DOHH2 (cell line): ENCODE measurements around the gene GNPTAB.

Experiments
- H3F3A ChIP-seq: fragments of 200-600 bp; sonication (generic), shearing (Covaris generic); 2 replicates; pipeline ENCODE4 v1.6.0; 2016; ENCODE audit warnings: antibody characterized with exemption, mild to moderate bottlenecking; ENCODE audit not compliant: control insufficient read depth, insufficient read depth
- H3K27ac ChIP-seq: fragments of 200-600 bp; sonication (generic); 2 replicates; pipeline ENCODE4 v1.5.1; 2014; ENCODE audit warnings: low read depth, mild to moderate bottlenecking, low read length, moderate library complexity
- H3K27me3 ChIP-seq: fragments of 200-600 bp; sonication (generic); 2 replicates; pipeline ENCODE4 v1.6.1; 2014; ENCODE audit warnings: mild to moderate bottlenecking, low read length, mixed read lengths; ENCODE audit not compliant: control insufficient read depth
- H3K36me3 ChIP-seq: fragments of 200-600 bp; sonication (generic); 2 replicates; pipeline ENCODE4 v1.6.1; 2014; ENCODE audit warnings: mild to moderate bottlenecking, low read length, moderate library complexity, mixed read lengths; ENCODE audit not compliant: control insufficient read depth
- H3K4me1 ChIP-seq: fragments of 200-600 bp; sonication (generic); 2 replicates; pipeline ENCODE4 v1.6.1; 2014; ENCODE audit warnings: mild to moderate bottlenecking, low read length, mixed read lengths; ENCODE audit not compliant: control insufficient read depth
- H3K4me2 ChIP-seq: fragments of 200-600 bp; sonication (generic); 2 replicates; pipeline ENCODE4 v1.6.0; 2014; ENCODE audit warnings: mild to moderate bottlenecking, low read length, moderate library complexity
- H3K4me3 ChIP-seq: fragments of 200-600 bp; sonication (generic); 2 replicates; pipeline ENCODE4 v1.5.1; 2014; ENCODE audit warnings: mild to moderate bottlenecking, low read length, mixed read lengths
- H3K79me2 ChIP-seq: fragments of 200-600 bp; sonication (generic); 2 replicates; pipeline ENCODE4 v1.6.1; 2014; ENCODE audit warnings: mild to moderate bottlenecking, low read length, mixed read lengths; ENCODE audit not compliant: control insufficient read depth
- H3K9me2 ChIP-seq: fragments of 200-600 bp; sonication (generic); replicated peaks from 2 replicates; pipeline ENCODE4 v1.6.1; 2014; ENCODE audit warnings: mild to moderate bottlenecking, low read length, mixed read lengths; ENCODE audit not compliant: control insufficient read depth
- H3K9me3 ChIP-seq: fragments of 200-600 bp; sonication (generic); 2 replicates; pipeline ENCODE4 v1.6.1; 2014; ENCODE audit warnings: antibody characterized with exemption, low read length, mixed read lengths; ENCODE audit not compliant: control insufficient read depth, insufficient read depth
- H4K20me1 ChIP-seq: fragments of 200-600 bp; sonication (generic); 2 replicates; pipeline ENCODE4 v1.6.0; 2014; ENCODE audit warnings: low read depth, mild to moderate bottlenecking, antibody characterized with exemption, low read length, moderate library complexity; ENCODE audit not compliant: control insufficient read depth, insufficient read depth
- CTCF ChIP-seq: fragments of 200-600 bp; sonication (generic); IDR thresholded peaks from one replicate; pipeline ENCODE4 v1.5.1; 2014; ENCODE audit warnings: antibody characterized with exemption, mild to moderate bottlenecking, low read depth, low read length; ENCODE audit not compliant: poor library complexity, severe bottlenecking
- EZH2phosphoT487 ChIP-seq: fragments of 200-600 bp; sonication (generic); IDR thresholded peaks from 2 replicates; pipeline ENCODE4 v1.6.1; 2017; ENCODE audit warnings: borderline replicate concordance, mild to moderate bottlenecking, antibody characterized with exemption, low read length, moderate library complexity, mixed read lengths

Gene GNPTAB

GRCh38 chr12:101722392-101722791, 108.4 kb downstream of the GNPTAB start:
- TF ChIP-seq EZH2phosphoT487 (no peak), CTCF (no peak)
- Histone ChIP-seq H3K9me2 (no peaks in the 10 kb centered on the region), H3K36me3 (peaks cover 34% of the 10 kb centered on the region), H3K79me2 (no peaks in the 10 kb centered on the region), H3K4me1 (peaks cover 15% of the 10 kb centered on the region), H3K9me3 (no peaks in the 10 kb centered on the region), H4K20me1 (no peaks in the 10 kb centered on the region), H3K27ac (no peak overlapping the region), H3F3A (no peaks in the 10 kb centered on the region), H3K27me3 (no peaks in the 10 kb centered on the region), H3K4me3 (no peak overlapping the region), H3K4me2 (no peak overlapping the region)

- no peaks in the 10 kb centered on the region for H3K9me3 ChIP-seq
- no peaks in the 10 kb centered on the region for H3K9me2 ChIP-seq
- no peaks in the 10 kb centered on the region for H3F3A ChIP-seq
- no peak overlapping the region for H3K4me2 ChIP-seq
- no peaks in the 10 kb centered on the region for H4K20me1 ChIP-seq
- no peak overlapping the region for H3K4me3 ChIP-seq
- peaks cover 30% of the 10 kb centered on the region for H3K36me3 ChIP-seq
- H3K4me1 ChIP-seq: peaks cover 12% of the 10 kb centered on the region
- 0 out of 2 replicates have a peak, but pooled peaks cover 2% of the 10 kb centered on the region for H3K79me2 ChIP-seq
- no peak overlapping the region for H3K27ac ChIP-seq
- TF ChIP-seq EZH2phosphoT487 (no peak), CTCF (no peak)
- H3K27me3 ChIP-seq: no peaks in the 10 kb centered on the region
Measured at GRCh38 chr12:101720118-101720517, 110.6 kb downstream of the GNPTAB start.

GRCh38 chr12:101719566-101719965, 111.2 kb downstream of the GNPTAB start:
- H3K9me3 ChIP-seq: no peaks in the 10 kb centered on the region
- H3K36me3 ChIP-seq: peaks cover 30% of the 10 kb centered on the region
- no peaks in the 10 kb centered on the region for H3K9me2 ChIP-seq
- H3F3A ChIP-seq: no peaks in the 10 kb centered on the region
- H3K4me1 ChIP-seq: peaks cover 17% of the 10 kb centered on the region
- no peak overlapping the region for H3K4me2 ChIP-seq
- H3K4me3 ChIP-seq: no peak overlapping the region
- H3K79me2 ChIP-seq: 0 out of 2 replicates have a peak, but pooled peaks cover 2% of the 10 kb centered on the region
- H3K27ac ChIP-seq: no peak overlapping the region
- no peaks in the 10 kb centered on the region for H3K27me3 ChIP-seq
- H4K20me1 ChIP-seq: no peaks in the 10 kb centered on the region
- TF ChIP-seq CTCF (no peak), EZH2phosphoT487 (no peak)
